GM19463 (cell line): ENCODE measurements around the gene GDF9.

Experiments
- ATAC-seq: cut with Tn5 transposase; IDR thresholded peaks from one replicate; pipeline ENCODE4 v1.9.1; 2021; ENCODE audit warnings: mild to moderate bottlenecking, moderate library complexity; ENCODE audit not compliant: unreplicated experiment

GDF9 gene

DNA sequence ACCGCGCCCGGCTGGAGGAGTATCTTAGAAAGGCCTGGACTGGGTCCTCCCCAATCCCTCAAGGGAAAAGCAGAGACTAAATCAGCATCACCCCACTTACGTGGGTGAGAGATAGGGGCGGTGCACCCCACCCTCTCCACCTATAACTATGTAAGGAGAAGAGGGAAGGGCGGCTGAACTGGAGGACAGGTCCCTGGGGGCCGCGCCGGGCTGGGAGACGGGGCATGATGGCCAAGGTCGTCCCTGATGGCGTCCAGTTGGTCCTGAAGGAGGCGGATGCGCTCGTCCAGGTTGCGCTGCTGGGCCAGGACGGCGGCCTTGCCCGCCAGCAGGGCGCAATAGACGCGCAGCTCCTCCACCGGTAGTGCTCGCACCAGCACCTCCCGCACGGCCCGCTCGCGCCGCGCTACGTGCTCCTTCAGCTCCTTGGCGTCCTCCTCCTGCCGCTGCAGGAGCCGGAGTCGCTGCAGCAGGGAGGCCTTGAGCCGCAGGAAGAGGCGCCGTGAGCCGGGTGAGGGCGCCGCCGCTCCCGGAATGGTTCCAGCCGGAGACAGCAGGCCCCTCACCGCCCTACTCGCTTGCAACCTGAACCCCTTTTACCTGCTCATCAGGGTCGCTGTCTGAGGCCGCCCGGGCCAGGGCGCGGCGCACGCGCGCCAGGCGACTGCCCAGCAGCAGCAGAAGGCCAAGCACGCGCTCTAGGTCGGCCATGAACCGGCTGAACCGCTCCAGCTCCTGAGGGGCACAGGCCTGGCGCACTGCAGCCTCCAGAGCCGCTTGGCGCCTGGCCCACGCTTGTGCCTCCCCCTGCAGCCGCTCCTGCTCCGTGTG, 43.4 kb downstream of the GDF9 start:
- no peak for ATAC-seq

DNA sequence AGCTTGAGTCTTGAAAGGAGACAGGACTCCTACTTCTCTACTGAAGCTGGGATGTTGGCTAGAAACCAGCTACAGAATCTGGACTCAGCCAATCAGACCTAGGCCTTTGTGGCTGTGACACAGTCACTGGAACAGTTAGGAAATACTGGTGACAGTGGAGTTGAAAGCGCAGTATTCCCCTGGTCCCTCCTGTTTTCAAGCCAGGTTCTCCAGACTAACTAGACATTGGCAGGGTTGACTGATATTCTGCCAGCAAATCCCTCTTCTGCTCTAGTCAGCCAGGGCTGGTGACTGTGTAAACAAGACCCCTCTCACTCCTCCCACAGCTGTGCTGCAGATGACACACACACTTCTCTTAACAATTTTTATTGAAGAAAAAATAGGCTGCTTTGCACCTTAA, 44.5 kb downstream of the GDF9 start:
- no peak for ATAC-seq

DNA sequence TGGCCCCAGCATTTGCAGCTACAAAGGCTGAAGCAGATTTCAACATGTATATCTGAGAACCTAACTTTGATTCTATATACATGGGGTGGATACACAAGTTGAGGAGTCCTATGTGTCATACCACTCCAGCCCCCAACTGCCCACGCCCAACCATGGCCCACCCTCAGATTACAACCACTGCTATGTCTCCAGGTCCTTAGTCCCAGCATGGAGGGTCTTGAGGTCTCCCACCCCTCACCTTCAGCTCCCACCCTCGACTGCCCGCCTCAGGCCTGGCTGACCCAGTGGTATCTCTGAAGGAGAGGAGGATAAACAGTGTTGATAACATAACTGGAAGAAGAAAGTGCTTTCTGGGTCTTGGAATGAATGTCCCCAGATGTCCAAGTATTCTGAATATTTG, 44.9 kb downstream of the GDF9 start:
- ATAC-seq: no peak

DNA sequence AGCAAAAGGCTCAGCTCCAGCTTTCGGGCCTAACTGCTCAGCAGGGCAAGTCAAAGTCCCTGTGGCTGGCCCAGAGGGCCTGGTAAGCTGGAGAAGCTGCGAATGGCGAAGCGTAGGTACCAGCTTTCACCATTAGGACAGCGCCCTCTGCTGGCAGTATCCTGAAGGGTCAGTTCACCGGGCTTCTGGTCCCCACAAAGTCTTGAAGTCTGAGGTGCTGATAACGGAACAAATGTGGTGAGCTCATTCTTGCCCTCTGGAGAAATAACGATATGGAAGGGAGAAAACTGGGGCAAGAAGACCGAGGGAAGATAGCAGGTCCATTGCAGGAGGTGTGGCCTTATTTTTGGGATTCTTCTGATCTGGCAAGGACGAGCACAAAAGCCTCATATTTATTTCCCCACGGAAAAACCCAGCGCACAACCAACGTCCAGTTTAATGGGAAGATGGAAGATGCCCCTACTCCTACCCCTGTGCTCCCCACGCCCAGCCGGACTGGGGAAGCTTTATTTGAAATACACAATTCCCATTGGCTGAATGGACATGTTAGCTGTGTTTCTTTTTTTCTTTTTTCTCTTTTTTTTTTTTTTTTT, 46.0 kb downstream of the GDF9 start:
- peak; percentile 81 for ATAC-seq

DNA sequence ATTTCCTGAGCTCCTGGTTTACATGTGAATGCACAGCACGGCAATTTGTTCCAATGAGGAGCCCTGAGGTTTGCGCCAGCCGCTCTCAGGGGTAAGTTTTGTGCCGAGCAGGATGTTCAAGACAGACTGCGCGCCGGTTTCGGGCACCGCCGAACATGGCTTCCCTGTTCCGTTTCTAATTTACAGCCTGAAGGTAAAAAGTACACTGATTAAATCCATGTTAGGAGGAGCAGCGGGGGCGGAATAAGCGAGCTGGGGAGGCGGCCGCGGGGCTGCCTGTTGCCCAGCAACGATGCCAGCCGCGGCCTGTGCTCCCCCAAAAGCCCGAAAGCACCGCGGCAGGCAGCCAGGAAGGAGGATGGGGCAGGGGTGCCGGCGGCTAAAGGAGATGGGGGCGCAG, 46.8 kb downstream of the GDF9 start:
- no peak for ATAC-seq

DNA sequence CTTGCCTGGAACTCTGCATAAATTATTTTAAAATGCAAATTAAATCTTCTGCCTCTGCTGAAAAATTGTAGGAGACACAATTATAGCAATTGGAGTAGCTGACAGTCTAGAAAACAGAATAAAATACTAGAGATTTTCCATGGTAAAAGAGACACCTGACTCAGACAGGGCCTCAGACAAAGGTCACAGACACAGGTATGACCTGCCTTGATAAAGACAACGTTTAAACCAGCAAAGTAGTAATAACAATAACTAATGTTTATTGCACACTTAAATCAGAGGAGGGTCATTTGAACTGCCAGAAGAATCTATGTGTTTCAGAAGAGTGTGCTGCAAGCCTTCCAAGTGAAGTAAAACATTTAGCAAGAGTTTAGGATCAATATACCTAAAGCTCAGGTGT, 49.3 kb downstream of the GDF9 start:
- ATAC-seq: no peak

DNA sequence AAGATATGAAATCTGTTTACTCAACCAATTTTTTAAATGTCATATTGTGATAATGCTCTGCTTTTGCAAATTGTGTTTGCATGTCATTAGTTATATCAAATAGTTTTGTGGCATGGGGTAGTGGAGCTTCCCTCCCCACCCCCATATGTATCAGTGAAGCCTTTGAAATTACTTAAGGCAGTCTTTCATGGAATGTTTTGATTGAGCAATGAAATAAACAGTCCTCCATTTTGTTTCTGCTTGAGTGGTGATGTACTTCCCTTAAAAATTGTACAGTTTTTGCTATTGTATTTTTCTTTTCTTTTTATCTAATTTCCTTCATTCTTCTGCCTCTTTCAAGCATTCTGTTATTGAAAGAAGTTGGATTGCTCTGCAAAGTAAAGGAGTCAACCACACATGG, 49.7 kb downstream of the GDF9 start:
- no peak for ATAC-seq

DNA sequence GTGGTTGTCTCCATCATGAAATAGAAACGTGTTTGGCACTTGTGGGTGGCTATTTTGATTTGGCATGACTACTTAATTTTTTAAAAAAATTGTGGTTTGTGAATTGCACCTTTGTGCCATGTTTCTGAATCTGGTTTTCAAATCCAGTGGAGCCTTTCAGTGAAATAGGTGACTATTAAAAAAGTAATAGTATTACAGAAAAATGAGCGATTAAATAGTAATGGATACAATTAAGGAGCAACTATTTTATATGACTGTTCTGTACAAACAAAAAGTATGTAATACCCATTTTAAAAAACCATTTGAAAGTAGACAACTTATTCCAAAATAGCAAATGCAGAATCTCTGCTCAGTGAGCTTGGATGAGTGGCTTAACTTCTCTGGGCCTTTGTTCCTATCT, 50.2 kb downstream of the GDF9 start:
- ATAC-seq: no peak

DNA sequence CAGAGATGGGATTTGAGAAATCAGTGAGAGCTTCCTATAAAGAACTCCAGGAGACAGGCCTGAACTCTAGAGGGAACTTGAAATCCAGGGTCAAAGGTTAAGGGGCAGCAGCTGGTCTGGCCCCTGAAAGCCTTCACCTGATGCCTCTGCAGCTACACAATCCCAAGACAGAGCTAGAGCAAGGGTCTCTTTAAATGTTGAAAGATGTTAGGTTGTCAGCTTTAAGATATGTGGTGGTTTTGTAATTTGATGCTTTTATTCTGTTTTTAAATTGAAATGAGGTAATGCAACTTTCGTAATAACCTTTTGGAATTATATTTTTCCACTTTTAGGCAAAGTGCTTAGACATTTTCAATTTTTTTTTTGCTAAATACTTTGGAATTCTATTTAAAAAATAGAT, 50.8 kb downstream of the GDF9 start:
- no peak for ATAC-seq

DNA sequence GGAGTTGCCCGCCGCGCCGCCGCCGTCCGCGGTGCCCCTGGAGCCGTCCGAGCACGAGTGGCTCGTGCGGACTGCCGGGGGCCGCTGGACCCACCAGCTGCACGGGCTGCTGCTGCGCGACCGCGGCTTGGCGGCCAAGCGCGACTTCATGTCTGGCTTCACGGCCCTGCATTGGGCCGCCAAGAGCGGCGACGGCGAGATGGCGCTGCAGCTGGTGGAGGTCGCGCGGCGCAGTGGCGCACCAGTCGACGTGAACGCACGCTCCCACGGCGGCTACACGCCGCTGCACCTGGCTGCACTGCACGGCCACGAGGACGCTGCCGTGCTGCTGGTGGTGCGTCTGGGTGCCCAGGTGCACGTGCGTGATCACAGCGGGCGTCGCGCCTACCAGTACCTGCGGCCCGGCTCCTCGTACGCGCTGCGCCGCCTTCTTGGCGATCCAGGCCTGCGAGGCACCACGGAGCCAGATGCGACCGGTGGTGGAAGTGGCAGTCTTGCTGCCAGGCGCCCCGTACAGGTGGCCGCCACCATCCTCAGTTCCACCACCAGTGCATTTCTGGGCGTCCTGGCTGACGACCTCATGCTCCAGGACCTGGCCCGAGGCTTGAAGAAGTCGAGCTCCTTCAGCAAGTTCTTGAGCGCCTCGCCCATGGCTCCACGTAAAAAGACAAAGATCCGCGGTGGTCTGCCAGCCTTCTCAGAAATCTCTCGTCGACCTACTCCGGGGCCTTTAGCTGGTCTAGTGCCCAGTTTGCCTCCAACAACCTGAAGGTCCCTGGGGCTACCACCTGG, 51.6 kb downstream of the GDF9 start:
- ATAC-seq: no peak

DNA sequence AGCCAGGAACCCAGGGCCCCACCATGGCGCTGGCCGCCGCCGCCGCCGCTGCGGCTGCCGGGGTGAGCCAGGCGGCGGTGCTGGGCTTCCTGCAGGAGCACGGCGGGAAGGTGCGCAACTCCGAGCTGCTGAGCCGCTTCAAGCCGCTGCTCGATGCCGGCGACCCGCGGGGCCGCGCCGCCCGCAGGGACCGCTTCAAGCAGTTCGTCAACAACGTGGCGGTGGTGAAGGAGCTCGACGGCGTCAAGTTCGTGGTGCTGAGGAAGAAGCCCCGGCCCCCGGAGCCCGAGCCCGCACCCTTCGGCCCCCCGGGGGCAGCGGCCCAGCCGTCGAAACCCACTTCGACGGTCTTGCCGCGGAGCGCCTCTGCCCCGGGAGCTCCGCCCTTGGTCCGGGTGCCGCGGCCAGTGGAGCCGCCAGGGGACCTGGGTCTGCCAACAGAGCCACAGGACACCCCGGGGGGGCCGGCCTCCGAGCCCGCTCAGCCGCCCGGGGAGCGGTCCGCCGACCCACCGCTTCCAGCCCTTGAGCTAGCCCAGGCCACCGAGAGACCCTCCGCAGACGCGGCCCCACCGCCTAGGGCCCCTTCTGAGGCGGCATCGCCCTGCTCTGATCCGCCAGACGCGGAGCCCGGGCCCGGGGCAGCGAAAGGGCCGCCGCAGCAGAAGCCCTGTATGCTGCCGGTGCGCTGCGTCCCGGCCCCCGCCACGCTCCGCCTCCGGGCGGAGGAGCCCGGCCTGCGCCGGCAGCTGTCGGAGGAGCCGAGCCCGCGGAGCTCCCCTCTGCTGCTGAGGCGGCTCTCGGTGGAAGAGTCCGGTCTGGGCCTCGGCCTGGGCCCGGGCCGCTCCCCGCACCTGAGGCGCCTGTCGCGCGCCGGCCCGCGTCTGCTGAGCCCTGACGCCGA, 52.4 kb downstream of the GDF9 start:
- ATAC-seq: no peak

DNA sequence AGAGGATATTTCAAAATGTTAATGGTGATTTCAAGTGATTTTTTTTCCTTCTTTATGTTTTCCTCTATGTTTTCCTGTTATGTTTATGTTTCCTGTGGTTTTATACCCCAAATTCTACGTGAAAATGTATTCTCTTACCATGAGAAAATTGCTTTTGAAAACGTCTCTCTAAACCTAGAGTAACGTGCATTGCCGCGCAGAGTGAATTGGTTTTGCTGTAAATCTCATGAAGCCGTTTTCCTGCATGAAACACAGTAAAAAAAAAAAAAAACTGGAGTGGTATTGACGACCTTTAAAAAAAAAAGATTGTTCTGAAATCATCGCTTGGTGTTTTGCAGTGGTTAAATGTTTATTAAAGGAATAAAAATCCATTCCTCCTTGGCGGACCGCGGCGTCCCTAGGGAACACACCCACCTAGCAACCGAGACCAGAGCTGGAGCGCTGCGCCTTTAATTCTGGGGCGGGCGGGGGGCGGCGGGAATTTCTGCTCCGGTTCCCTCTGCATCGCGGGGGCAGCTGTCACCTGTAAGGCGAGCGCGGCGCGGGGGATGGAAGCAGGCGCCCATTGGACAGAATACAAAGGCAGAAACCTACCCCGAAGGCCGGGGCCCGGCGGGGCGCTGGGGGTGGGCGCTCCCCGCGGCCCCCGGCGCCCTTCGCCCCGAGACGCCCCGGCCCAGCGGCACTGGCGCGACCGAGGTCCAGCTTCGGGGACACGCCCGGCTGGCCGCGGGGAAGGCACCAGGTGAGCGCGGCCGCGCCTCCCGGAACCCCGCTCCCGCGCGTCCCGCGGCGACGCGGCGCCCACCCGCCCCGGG, 53.3 kb downstream of the GDF9 start, which contains the start of gene SOWAHA:
SOWAHA (plus strand) TSS at position 522 of the 818 bp plus-strand sequence. CDS start 320 bp downstream, outside the sequence.
- ATAC-seq: no peak

DNA sequence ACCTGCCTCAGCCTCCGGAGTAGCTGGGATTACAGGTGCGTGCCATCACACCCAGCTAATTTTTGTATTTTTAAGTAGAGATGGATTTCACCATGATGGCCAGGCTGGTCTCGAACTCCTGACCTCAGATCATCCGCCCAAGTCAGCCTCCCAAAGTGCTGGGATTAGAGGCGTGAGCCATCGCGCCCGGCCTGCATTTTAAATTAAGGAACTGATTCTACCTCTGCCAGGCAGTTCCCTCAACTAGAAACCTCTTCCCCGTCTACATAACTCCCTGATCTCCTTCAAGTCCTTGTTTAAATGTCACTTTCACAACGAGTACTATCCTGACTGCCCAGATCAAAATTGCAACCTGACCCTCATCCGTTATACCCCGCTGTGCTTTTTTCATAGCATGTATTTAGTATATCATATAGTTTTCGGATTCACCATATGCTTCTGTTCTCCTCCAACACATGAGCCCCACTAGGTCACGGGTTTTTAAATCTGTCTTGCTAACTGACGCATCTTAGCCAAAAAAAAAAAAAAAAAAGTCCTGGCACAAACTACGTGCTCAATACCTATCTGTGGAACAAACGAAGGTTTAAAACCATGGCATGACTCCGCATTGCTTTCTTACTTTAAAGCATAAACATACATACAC, 54.0 kb downstream of the GDF9 start:
- ATAC-seq: no peak
